ENCODE data around the gene SHC3. TPM values are rescaled to one million over a fixed set of nuclear protein-coding genes. Genes with fewer than 3 reads are reported as not detected.

SHC3 gene
- polyA plus RNA-seq, 3 donors: not detected

DNA sequence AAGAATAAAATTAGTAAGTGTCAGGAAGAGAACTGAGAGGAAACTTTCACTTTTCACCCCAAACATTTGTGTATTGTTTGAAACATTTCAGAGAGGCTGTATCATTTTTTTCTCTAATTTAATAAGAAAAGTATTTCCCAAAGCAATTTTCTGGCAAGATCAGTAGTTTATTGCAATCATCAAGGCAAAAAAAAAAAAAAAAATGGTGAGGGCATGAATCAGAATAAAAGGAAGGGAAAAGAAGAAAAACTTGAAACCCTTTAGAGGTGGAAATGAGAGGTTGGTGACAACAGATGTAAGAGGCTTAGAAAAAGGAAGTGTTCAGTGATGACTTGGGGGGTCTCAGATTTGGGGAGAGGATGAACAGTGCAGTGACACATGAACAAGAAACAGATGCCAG is 13.3 kb downstream of the SHC3 start:
- Histone ChIP-seq H3K9ac (ENCODE audit: insufficient read depth, low read length, poor library complexity, severe bottlenecking) (no peak overlapping the region), H3K9me3 (replicated peaks in 1 of 2; ENCODE audit: control insufficient read depth in 1 of 2, insufficient read depth in 1 of 2, low read length in 2 of 2) (no peaks in the 10 kb centered on the region), H3K36me3 (replicated peaks in 1 of 2; ENCODE audit: control insufficient read depth in 1 of 2, insufficient read depth in 2 of 2, low read length in 2 of 2) (no peaks in the 10 kb centered on the region), H3K4me3 (replicated peaks in 1 of 3; ENCODE audit: low read depth in 2 of 3, low read length in 3 of 3) (no peak overlapping the region), H4K20me1 (ENCODE audit: insufficient read depth, low read length) (no peaks in the 10 kb centered on the region), H2AFZ (ENCODE audit: insufficient read depth, low read depth, low read length, poor library complexity, severe bottlenecking) (no peak overlapping the region), H3K27ac (ENCODE audit: low read depth in 1 of 2, low read length in 2 of 2) (no peak overlapping the region), H3K79me2 (ENCODE audit: insufficient read depth, low read length) (no peaks in the 10 kb centered on the region), H3K4me2 (replicated peaks; ENCODE audit: extremely low read depth, low read length, poor library complexity, severe bottlenecking) (no peak overlapping the region), H3K4me1 (ENCODE audit: control insufficient read depth in 1 of 2, insufficient read depth in 2 of 2, low read length in 2 of 2) (no peaks in the 10 kb centered on the region), H3K27me3 (ENCODE audit: control insufficient read depth in 2 of 2, insufficient read depth in 2 of 2, low read length in 2 of 2) (peaks cover 0 to 2% of the 10 kb centered on the region in 2 donors)
- no peak overlapping the region for H3K27ac Mint-ChIP-seq
- peaks cover 8 to 17% (median 13%) of the 10 kb centered on the region in 3 donors for H3K27me3 Mint-ChIP-seq (ENCODE audit: low read depth in 3 of 3)
- peaks cover 0 to 8% (median 2%) of the 10 kb centered on the region in 7 donors for H3K9me3 Mint-ChIP-seq
- TF ChIP-seq, protein P1, sequence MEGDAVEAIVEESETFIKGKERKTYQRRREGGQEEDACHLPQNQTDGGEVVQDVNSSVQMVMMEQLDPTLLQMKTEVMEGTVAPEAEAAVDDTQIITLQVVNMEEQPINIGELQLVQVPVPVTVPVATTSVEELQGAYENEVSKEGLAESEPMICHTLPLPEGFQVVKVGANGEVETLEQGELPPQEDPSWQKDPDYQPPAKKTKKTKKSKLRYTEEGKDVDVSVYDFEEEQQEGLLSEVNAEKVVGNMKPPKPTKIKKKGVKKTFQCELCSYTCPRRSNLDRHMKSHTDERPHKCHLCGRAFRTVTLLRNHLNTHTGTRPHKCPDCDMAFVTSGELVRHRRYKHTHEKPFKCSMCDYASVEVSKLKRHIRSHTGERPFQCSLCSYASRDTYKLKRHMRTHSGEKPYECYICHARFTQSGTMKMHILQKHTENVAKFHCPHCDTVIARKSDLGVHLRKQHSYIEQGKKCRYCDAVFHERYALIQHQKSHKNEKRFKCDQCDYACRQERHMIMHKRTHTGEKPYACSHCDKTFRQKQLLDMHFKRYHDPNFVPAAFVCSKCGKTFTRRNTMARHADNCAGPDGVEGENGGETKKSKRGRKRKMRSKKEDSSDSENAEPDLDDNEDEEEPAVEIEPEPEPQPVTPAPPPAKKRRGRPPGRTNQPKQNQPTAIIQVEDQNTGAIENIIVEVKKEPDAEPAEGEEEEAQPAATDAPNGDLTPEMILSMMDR (IDR thresholded peaks at IDR 0.05): no peak
- H3K4me3 Mint-ChIP-seq: no peak overlapping the region
- H3K4me1 Mint-ChIP-seq: no peaks in the 10 kb centered on the region
- H3K36me3 Mint-ChIP-seq: no peaks in the 10 kb centered on the region
- no peak for DNase-seq
- intact Hi-C loops (cut with micrococcal nuclease): no loop called here

DNA sequence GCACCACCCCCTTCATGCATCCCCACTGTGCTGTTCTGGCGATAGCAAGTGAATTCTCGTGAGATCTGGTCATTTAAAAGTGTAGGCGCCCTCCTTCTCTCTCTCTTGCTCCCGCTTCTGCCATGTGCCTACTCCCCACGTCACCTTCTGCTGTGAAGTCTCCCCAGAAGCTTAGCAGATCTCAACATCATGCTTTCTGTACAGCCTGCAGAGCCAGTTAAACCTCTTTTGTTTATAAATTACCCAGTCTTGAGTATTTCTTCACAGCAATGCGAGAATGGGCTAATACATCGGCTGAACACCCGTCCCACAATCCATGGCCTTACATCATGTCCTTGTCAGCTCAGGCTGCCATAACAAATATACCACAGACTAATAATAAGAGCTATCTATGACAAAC is 17.4 kb downstream of the SHC3 start:
- intact Hi-C loops (cut with micrococcal nuclease): no loop called here
- WGBS (ENCODE audit: insufficient coverage): 91% methylated on average over 8 of the region's 8 CpGs
- Histone ChIP-seq H3K27me3 (ENCODE audit: control insufficient read depth in 2 of 2, insufficient read depth in 2 of 2, low read length in 2 of 2) (peaks cover 7% of the 10 kb centered on the region in 2 donors), H3K4me1 (ENCODE audit: control insufficient read depth in 1 of 2, insufficient read depth in 2 of 2, low read length in 2 of 2) (no peaks in the 10 kb centered on the region), H3K9me3 (replicated peaks in 1 of 2; ENCODE audit: control insufficient read depth in 1 of 2, insufficient read depth in 1 of 2, low read length in 2 of 2) (no peaks in the 10 kb centered on the region), H2AFZ (ENCODE audit: insufficient read depth, low read depth, low read length, poor library complexity, severe bottlenecking) (no peak overlapping the region), H3K36me3 (replicated peaks in 1 of 2; ENCODE audit: control insufficient read depth in 1 of 2, insufficient read depth in 2 of 2, low read length in 2 of 2) (no peaks in the 10 kb centered on the region), H4K20me1 (ENCODE audit: insufficient read depth, low read length) (no peaks in the 10 kb centered on the region), H3K4me2 (replicated peaks; ENCODE audit: extremely low read depth, low read length, poor library complexity, severe bottlenecking) (no peak overlapping the region), H3K4me3 (replicated peaks in 1 of 3; ENCODE audit: low read depth in 2 of 3, low read length in 3 of 3) (no peak overlapping the region), H3K9ac (ENCODE audit: insufficient read depth, low read length, poor library complexity, severe bottlenecking) (no peak overlapping the region), H3K79me2 (ENCODE audit: insufficient read depth, low read length) (no peaks in the 10 kb centered on the region), H3K27ac (ENCODE audit: low read depth in 1 of 2, low read length in 2 of 2) (no peak overlapping the region)
- DNase-seq: no peak
- TF ChIP-seq, protein P1 (IDR thresholded peaks at IDR 0.05): no peak
- Mint-ChIP-seq H3K4me3 (no peak overlapping the region), H3K36me3 (no peaks in the 10 kb centered on the region), H3K4me1 (no peaks in the 10 kb centered on the region), H3K27ac (no peak overlapping the region), H3K9me3 (peaks cover 0 to 7% (median 3%) of the 10 kb centered on the region in 7 donors), H3K27me3 (ENCODE audit: low read depth in 3 of 3) (peaks cover 16 to 23% (median 16%) of the 10 kb centered on the region in 3 donors)
